Activated T-cell treated with anti-CD3 and anti-CD28 coated beads, Interleukin-2, amount 50 U/mL, for 48 hours (primary cell): ENCODE results near the gene PDS5B.

Experiments used
- DNase-seq, 2 experiments: peaks; one replicate each; pipeline ENCODE4 v3.0.0-alpha.2; 2020

PDS5B gene

GRCh38 chr13:32592082-32592481, 5.8 kb downstream of the PDS5B start:
- DNase-seq = no peak

- no peak for DNase-seq
Observed at GRCh38 chr13:32594157-32594738, 8.0 kb downstream of the PDS5B start.

GRCh38 chr13:32595306-32595705, 9.1 kb downstream of the PDS5B start:
- DNase-seq = no peak

GRCh38 chr13:32600890-32601289, 14.6 kb downstream of the PDS5B start:
- DNase-seq = no peak

GRCh38 chr13:32609428-32609827, 23.2 kb downstream of the PDS5B start:
- DNase-seq = no peak

- DNase-seq = no peak
Observed at GRCh38 chr13:32610538-32610937, 24.3 kb downstream of the PDS5B start.

GRCh38 chr13:32610977-32611376, 24.7 kb downstream of the PDS5B start:
- no peak for DNase-seq

- no peak for DNase-seq
Observed at GRCh38 chr13:32616883-32617511, 30.7 kb downstream of the PDS5B start.

- DNase-seq = peak; percentile 37 to 52
Observed at GRCh38 chr13:32622827-32623226, 36.6 kb downstream of the PDS5B start.

GRCh38 chr13:32624441-32624840, 38.2 kb downstream of the PDS5B start:
- DNase-seq = no peak

GRCh38 chr13:32627793-32628192, 41.5 kb downstream of the PDS5B start:
- DNase-seq = no peak

- no peak for DNase-seq
Observed at GRCh38 chr13:32629313-32629712, 43.1 kb downstream of the PDS5B start.

- no peak for DNase-seq
Observed at GRCh38 chr13:32629866-32630265, 43.6 kb downstream of the PDS5B start.

GRCh38 chr13:32632343-32632909, 46.2 kb downstream of the PDS5B start:
- no peak for DNase-seq

- DNase-seq = no peak
Observed at GRCh38 chr13:32636711-32637110, 50.5 kb downstream of the PDS5B start.

- peak in 1 of 2 experiments; percentile 31 for DNase-seq
Observed at GRCh38 chr13:32638739-32639138, 52.5 kb downstream of the PDS5B start.

- DNase-seq = peak in 1 of 2 experiments; percentile 48
Observed at GRCh38 chr13:32639502-32640105, 53.4 kb downstream of the PDS5B start.

GRCh38 chr13:32642316-32642715, 56.1 kb downstream of the PDS5B start:
- DNase-seq = no peak

- DNase-seq = no peak
Observed at GRCh38 chr13:32642858-32643257, 56.6 kb downstream of the PDS5B start.

- DNase-seq = peak; percentile 57 to 62
Observed at GRCh38 chr13:32645854-32646253, 59.6 kb downstream of the PDS5B start.

GRCh38 chr13:32647926-32648325, 61.7 kb downstream of the PDS5B start:
- no peak for DNase-seq

- peak; percentile 65 to 72 for DNase-seq
Observed at GRCh38 chr13:32650705-32651311, 64.6 kb downstream of the PDS5B start.

GRCh38 chr13:32657309-32657708, 71.1 kb downstream of the PDS5B start:
- DNase-seq = no peak

GRCh38 chr13:32659736-32660135, 73.5 kb downstream of the PDS5B start:
- DNase-seq = no peak
